ENCODE data around the gene SDC4.

Gene SDC4

GRCh38 chr20:45366192-45366591, 18.0 kb upstream of the SDC4 start:
- H3K36me3 ChIP-seq (ENCODE audit: control insufficient read depth in 4 of 4, insufficient read depth in 4 of 4, low read length in 3 of 4): peaks cover 4 to 39% (median 24%) of the 10 kb centered on the region in 4 experiments
- H3K9me3 ChIP-seq (ENCODE audit: control extremely low read depth in 1 of 5, control insufficient read depth in 4 of 5, insufficient read depth in 2 of 5, low read depth in 1 of 5, low read length in 4 of 5): no peaks in the 10 kb centered on the region
- no peaks in the 10 kb centered on the region for H3K27me3 ChIP-seq (replicated peaks in 2 of 5; ENCODE audit: control insufficient read depth in 4 of 5, insufficient read depth in 5 of 5, low read length in 4 of 5)
- POLR2A ChIA-PET: interaction anchor here (1.3 kb wide), 1 partner anchor 20 kb away, joined by 3 read pairs; no protein-coding TSS in a partner anchor
- no peak overlapping the region for H3K27ac ChIP-seq (ENCODE audit: insufficient read depth in 1 of 2, low read depth in 1 of 2, low read length in 2 of 2, poor library complexity in 1 of 2, severe bottlenecking in 2 of 2)
- no peak for DNase-seq
- CTCF ChIA-PET: interaction anchor here (0.7 to 22.7 kb wide), 10 partner anchors 7 to 102 kb away, joined by 3 to 353 read pairs (median 6); partner anchors contain the start of genes DBNDD2 and PIGT
- peaks cover 21 to 38% (median 32%) of the 10 kb centered on the region in 4 experiments for H3K4me1 ChIP-seq (ENCODE audit: control extremely low read depth in 1 of 4, control insufficient read depth in 4 of 4, insufficient read depth in 4 of 4, low read length in 3 of 4)
- H3K4me3 ChIP-seq (ENCODE audit: control insufficient read depth in 1 of 7, extremely low read depth in 1 of 7, insufficient read depth in 4 of 7, low read depth in 2 of 7, low read length in 6 of 7): no peak overlapping the region
- WGBS (ENCODE audit: insufficient coverage): 100% methylated on average over 1 of the region's 1 CpG

GRCh38 chr20:45365444-45365970, 17.3 kb upstream of the SDC4 start:
- H3K9me3 ChIP-seq (ENCODE audit: control extremely low read depth in 1 of 5, control insufficient read depth in 4 of 5, insufficient read depth in 2 of 5, low read depth in 1 of 5, low read length in 4 of 5): no peaks in the 10 kb centered on the region
- peaks cover 21 to 44% (median 35%) of the 10 kb centered on the region in 4 experiments for H3K4me1 ChIP-seq (ENCODE audit: control extremely low read depth in 1 of 4, control insufficient read depth in 4 of 4, insufficient read depth in 4 of 4, low read length in 3 of 4)
- POLR2A ChIA-PET: interaction anchor here (1.3 kb wide), 1 partner anchor 20 kb away, joined by 3 read pairs; no protein-coding TSS in a partner anchor
- DNase-seq: no peak
- H3K27ac ChIP-seq (ENCODE audit: insufficient read depth in 1 of 2, low read depth in 1 of 2, low read length in 2 of 2, poor library complexity in 1 of 2, severe bottlenecking in 2 of 2): no peak overlapping the region
- H3K4me3 ChIP-seq (ENCODE audit: control insufficient read depth in 1 of 7, extremely low read depth in 1 of 7, insufficient read depth in 4 of 7, low read depth in 2 of 7, low read length in 6 of 7): no peak overlapping the region
- CTCF ChIA-PET: interaction anchor here (0.6 to 22.7 kb wide), 8 partner anchors 7 to 146 kb away, joined by 3 to 353 read pairs (median 6); partner anchors contain the start of genes DBNDD2 and PIGT
- no peaks in the 10 kb centered on the region for H3K27me3 ChIP-seq (replicated peaks in 2 of 5; ENCODE audit: control insufficient read depth in 4 of 5, insufficient read depth in 5 of 5, low read length in 4 of 5)
- WGBS (ENCODE audit: insufficient coverage): 96% methylated on average over 4 of the region's 5 CpGs
- peaks cover 4 to 39% (median 24%) of the 10 kb centered on the region in 4 experiments for H3K36me3 ChIP-seq (ENCODE audit: control insufficient read depth in 4 of 4, insufficient read depth in 4 of 4, low read length in 3 of 4)

- H3K4me1 ChIP-seq (ENCODE audit: control extremely low read depth in 1 of 4, control insufficient read depth in 4 of 4, insufficient read depth in 4 of 4, low read length in 3 of 4): peaks cover 20 to 55% (median 41%) of the 10 kb centered on the region in 4 experiments
- ChIA-PET CTCF (interaction anchor here (0.6 to 22.7 kb wide), 19 partner anchors 9 to 420 kb away, joined by 3 to 353 read pairs (median 5); partner anchors contain the start of gene SDC4), POLR2A (interaction anchor here (0.9 to 2.7 kb wide), 4 partner anchors 8 to 73 kb away, joined by 5 to 16 read pairs (median 6); partner anchors contain the start of gene SDC4)
- H3K9me3 ChIP-seq (ENCODE audit: control extremely low read depth in 1 of 5, control insufficient read depth in 4 of 5, insufficient read depth in 2 of 5, low read depth in 1 of 5, low read length in 4 of 5): no peaks in the 10 kb centered on the region
- WGBS (ENCODE audit: insufficient coverage): 27% methylated on average over 21 of the region's 23 CpGs
- H3K27ac ChIP-seq (ENCODE audit: insufficient read depth in 1 of 2, low read depth in 1 of 2, low read length in 2 of 2, poor library complexity in 1 of 2, severe bottlenecking in 2 of 2): peak overlapping the region; percentile 89 to 95
- H3K4me3 ChIP-seq (ENCODE audit: control insufficient read depth in 1 of 7, extremely low read depth in 1 of 7, insufficient read depth in 4 of 7, low read depth in 2 of 7, low read length in 6 of 7): peak overlapping the region; percentile 59 to 92 (median 85)
- H3K27me3 ChIP-seq (replicated peaks in 2 of 5; ENCODE audit: control insufficient read depth in 4 of 5, insufficient read depth in 5 of 5, low read length in 4 of 5): no peaks in the 10 kb centered on the region
- no peak for DNase-seq
- H3K36me3 ChIP-seq (ENCODE audit: control insufficient read depth in 4 of 4, insufficient read depth in 4 of 4, low read length in 3 of 4): peaks cover 4 to 39% (median 24%) of the 10 kb centered on the region in 4 experiments
Measured at GRCh38 chr20:45363611-45364492, 15.6 kb upstream of the SDC4 start.

GRCh38 chr20:45362804-45363610, 14.8 kb upstream of the SDC4 start, which contains the start of gene SYS1:
Gene SYS1, plus strand, starts transcription at chr20:45363156. Its CDS starts 376 bp downstream, at chr20:45363532.
- WGBS (ENCODE audit: insufficient coverage): 0% methylated on average over 53 of the region's 55 CpGs
- POLR2A ChIA-PET: interaction anchor here (0.9 to 2.7 kb wide), 6 partner anchors 9 to 74 kb away, joined by 4 to 16 read pairs (median 5); partner anchors contain the start of gene SDC4
- no peaks in the 10 kb centered on the region for H3K9me3 ChIP-seq (ENCODE audit: control extremely low read depth in 1 of 5, control insufficient read depth in 4 of 5, insufficient read depth in 2 of 5, low read depth in 1 of 5, low read length in 4 of 5)
- no peaks in the 10 kb centered on the region for H3K27me3 ChIP-seq (replicated peaks in 2 of 5; ENCODE audit: control insufficient read depth in 4 of 5, insufficient read depth in 5 of 5, low read length in 4 of 5)
- H3K27ac ChIP-seq (ENCODE audit: insufficient read depth in 1 of 2, low read depth in 1 of 2, low read length in 2 of 2, poor library complexity in 1 of 2, severe bottlenecking in 2 of 2): peak within 1 kb of the TSS; percentile 89 to 95
- CTCF ChIA-PET: interaction anchor here (0.6 to 22.7 kb wide), 25 partner anchors 10 to 421 kb away, joined by 3 to 353 read pairs (median 4); partner anchors contain the start of genes PIGT and SDC4
- DNase-seq: peak; percentile 98 to 99 (median 98)
- peak within 1 kb of the TSS; percentile 59 to 92 (median 85) for H3K4me3 ChIP-seq (ENCODE audit: control insufficient read depth in 1 of 7, extremely low read depth in 1 of 7, insufficient read depth in 4 of 7, low read depth in 2 of 7, low read length in 6 of 7)
- peaks cover 4 to 33% (median 21%) of the 10 kb centered on the region in 4 experiments for H3K36me3 ChIP-seq (ENCODE audit: control insufficient read depth in 4 of 4, insufficient read depth in 4 of 4, low read length in 3 of 4)
- peaks cover 15 to 58% (median 44%) of the 10 kb centered on the region in 4 experiments for H3K4me1 ChIP-seq (ENCODE audit: control extremely low read depth in 1 of 4, control insufficient read depth in 4 of 4, insufficient read depth in 4 of 4, low read length in 3 of 4)

- Histone ChIP-seq H3K27me3 (replicated peaks in 2 of 5; ENCODE audit: control insufficient read depth in 4 of 5, insufficient read depth in 5 of 5, low read length in 4 of 5) (no peaks in the 10 kb centered on the region), H3K9me3 (ENCODE audit: control extremely low read depth in 1 of 5, control insufficient read depth in 4 of 5, insufficient read depth in 2 of 5, low read depth in 1 of 5, low read length in 4 of 5) (no peaks in the 10 kb centered on the region), H3K36me3 (ENCODE audit: control insufficient read depth in 4 of 4, insufficient read depth in 4 of 4, low read length in 3 of 4) (peaks cover 4 to 21% (median 13%) of the 10 kb centered on the region in 4 experiments), H3K4me3 (ENCODE audit: control insufficient read depth in 1 of 7, extremely low read depth in 1 of 7, insufficient read depth in 4 of 7, low read depth in 2 of 7, low read length in 6 of 7) (peak overlapping the region in 2 of 7 experiments; percentile 15 to 36), H3K27ac (ENCODE audit: insufficient read depth in 1 of 2, low read depth in 1 of 2, low read length in 2 of 2, poor library complexity in 1 of 2, severe bottlenecking in 2 of 2) (no peak overlapping the region), H3K4me1 (ENCODE audit: control extremely low read depth in 1 of 4, control insufficient read depth in 4 of 4, insufficient read depth in 4 of 4, low read length in 3 of 4) (peaks cover 11 to 60% (median 42%) of the 10 kb centered on the region in 4 experiments)
- 0% methylated on average over 1 of the region's 6 CpGs for WGBS (ENCODE audit: insufficient coverage)
- ChIA-PET POLR2A (interaction anchor here (1.4 to 2.7 kb wide), 2 partner anchors 14 to 40 kb away, joined by 4 to 16 read pairs; partner anchors contain the start of gene SDC4), CTCF (interaction anchor here (0.7 to 22.7 kb wide), 16 partner anchors 9 to 410 kb away, joined by 3 to 353 read pairs (median 6); partner anchors contain the start of gene SDC4)
- DNase-seq: peak in 2 of 3 donors; percentile 51 to 64
Measured at GRCh38 chr20:45361793-45362192, 13.6 kb upstream of the SDC4 start.
